Testis (tissue), 2 donors: Measurements from ENCODE around the gene SCN4A.

Experiments used
- POLR2A ChIP-seq: fragments of 450-650 bp; IDR thresholded peaks from one replicate; pipeline ENCODE4 v1.6.1; 2017; ENCODE audit warnings: antibody characterized with exemption, mild to moderate bottlenecking, moderate library complexity
- TF ChIP-seq, protein P1 (sequence below), 3 experiments: fragments of 450-650 bp in 2 of 3; fragments of 200-600 bp in 1 of 3; sonication (generic) in 1 of 3; IDR thresholded peaks; one replicate each; pipeline ENCODE4 v1.5.1; 2016 to 2019; ENCODE audit warnings: antibody characterized with exemption in 3 of 3, mild to moderate bottlenecking in 2 of 3, moderate library complexity in 1 of 3

DNA sequence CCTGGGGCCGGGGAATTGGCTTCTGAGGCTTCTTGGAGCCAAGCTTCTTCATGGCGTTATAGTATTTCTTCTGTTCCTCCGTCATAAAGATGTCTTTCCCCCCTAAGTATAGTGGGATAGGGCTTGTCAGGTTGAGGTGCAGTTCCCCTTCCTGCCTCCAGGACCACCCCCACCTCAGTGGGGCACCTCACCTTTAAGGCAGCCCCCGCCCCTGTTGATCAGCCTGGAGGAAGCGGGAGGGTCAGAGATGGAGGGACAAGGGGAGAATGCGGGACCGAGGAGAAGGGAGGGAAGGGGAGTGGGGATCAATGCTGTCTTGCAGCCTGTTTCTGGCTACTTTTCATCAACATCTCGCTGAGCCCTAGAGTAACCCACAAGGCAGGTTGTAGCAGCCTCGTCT, 29.0 kb downstream of the SCN4A start:
- TF ChIP-seq, protein P1, sequence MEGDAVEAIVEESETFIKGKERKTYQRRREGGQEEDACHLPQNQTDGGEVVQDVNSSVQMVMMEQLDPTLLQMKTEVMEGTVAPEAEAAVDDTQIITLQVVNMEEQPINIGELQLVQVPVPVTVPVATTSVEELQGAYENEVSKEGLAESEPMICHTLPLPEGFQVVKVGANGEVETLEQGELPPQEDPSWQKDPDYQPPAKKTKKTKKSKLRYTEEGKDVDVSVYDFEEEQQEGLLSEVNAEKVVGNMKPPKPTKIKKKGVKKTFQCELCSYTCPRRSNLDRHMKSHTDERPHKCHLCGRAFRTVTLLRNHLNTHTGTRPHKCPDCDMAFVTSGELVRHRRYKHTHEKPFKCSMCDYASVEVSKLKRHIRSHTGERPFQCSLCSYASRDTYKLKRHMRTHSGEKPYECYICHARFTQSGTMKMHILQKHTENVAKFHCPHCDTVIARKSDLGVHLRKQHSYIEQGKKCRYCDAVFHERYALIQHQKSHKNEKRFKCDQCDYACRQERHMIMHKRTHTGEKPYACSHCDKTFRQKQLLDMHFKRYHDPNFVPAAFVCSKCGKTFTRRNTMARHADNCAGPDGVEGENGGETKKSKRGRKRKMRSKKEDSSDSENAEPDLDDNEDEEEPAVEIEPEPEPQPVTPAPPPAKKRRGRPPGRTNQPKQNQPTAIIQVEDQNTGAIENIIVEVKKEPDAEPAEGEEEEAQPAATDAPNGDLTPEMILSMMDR (IDR thresholded peaks at IDR 0.05): peak in 1 of 3 experiments; percentile 14
- no peak for TF ChIP-seq POLR2A
